Gastroesophageal sphincter (tissue), 3 donors: ENCODE measurements around the gene KCTD3.

Experiments used
- EP300 ChIP-seq: sonication (generic); formaldehyde crosslinking; IDR thresholded peaks from one replicate; pipeline ENCODE4 v1.6.1; 2017; ENCODE audit warnings: antibody characterized with exemption, mild to moderate bottlenecking
- POLR2A ChIP-seq, 2 donors: fragments of 450-650 bp; IDR thresholded peaks; one replicate each; pipeline ENCODE4 v1.6.1; 2017; ENCODE audit warnings: antibody characterized with exemption in 2 of 2, mild to moderate bottlenecking in 2 of 2, moderate library complexity in 1 of 2
- POLR2AphosphoS5 ChIP-seq: sonication (generic); formaldehyde crosslinking; IDR thresholded peaks from one replicate; pipeline ENCODE4 v1.6.1; 2017; ENCODE audit warnings: antibody characterized with exemption
- TF ChIP-seq, protein P1 (sequence below), 4 experiments: fragments of 200-600 bp in 2 of 4; fragments of 450-650 bp in 2 of 4; sonication (generic) in 1 of 4; IDR thresholded peaks; one replicate each; pipeline ENCODE4 v1.5.1; 2017 to 2019; ENCODE audit warnings: antibody characterized with exemption in 4 of 4, mild to moderate bottlenecking in 2 of 4, moderate library complexity in 2 of 4

DNA sequence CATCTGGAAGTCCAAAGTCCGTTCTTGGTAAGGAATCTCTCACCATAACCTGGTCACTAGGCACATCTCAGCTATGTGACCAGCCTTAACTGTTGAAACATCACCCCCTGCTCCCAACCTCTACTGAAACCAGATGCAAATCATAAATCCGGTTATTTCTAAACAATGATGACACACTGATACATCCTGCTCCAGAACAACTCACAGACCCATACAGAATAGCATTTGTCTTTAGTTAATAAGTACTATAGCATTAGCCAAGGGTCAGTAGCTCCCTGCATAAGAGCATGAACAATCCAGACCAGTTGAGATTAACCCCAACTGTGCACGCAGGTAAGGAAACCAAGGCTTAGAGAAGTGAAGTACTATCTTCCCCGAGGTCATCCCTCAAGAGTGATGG is 38.0 kb upstream of the KCTD3 start:
- TF ChIP-seq, protein P1, sequence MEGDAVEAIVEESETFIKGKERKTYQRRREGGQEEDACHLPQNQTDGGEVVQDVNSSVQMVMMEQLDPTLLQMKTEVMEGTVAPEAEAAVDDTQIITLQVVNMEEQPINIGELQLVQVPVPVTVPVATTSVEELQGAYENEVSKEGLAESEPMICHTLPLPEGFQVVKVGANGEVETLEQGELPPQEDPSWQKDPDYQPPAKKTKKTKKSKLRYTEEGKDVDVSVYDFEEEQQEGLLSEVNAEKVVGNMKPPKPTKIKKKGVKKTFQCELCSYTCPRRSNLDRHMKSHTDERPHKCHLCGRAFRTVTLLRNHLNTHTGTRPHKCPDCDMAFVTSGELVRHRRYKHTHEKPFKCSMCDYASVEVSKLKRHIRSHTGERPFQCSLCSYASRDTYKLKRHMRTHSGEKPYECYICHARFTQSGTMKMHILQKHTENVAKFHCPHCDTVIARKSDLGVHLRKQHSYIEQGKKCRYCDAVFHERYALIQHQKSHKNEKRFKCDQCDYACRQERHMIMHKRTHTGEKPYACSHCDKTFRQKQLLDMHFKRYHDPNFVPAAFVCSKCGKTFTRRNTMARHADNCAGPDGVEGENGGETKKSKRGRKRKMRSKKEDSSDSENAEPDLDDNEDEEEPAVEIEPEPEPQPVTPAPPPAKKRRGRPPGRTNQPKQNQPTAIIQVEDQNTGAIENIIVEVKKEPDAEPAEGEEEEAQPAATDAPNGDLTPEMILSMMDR (IDR thresholded peaks at IDR 0.05) = no peak
- TF ChIP-seq POLR2AphosphoS5 (no peak), EP300 (no peak), POLR2A (IDR thresholded peaks at IDR 0.05) (no peak)
